Immature natural killer cell (primary cell): ENCODE data around the gene EBF4. TPM values are rescaled to one million over a fixed set of nuclear protein-coding genes. Genes with fewer than 3 reads are reported as not detected.

ENCODE experiments used
- DNase-seq, 3 donors: peaks; one replicate each; pipeline ENCODE4 v3.0.0; 2022; ENCODE audit warnings: mixed read lengths in 1 of 3
- H3K27ac Mint-ChIP-seq, 6 donors: one replicate each; pipeline ENCODE4 v1.8.0; 2020; ENCODE audit warnings: mixed read lengths in 6 of 6, mild to moderate bottlenecking in 5 of 6, inconsistent platforms in 4 of 6, moderate library complexity in 3 of 6
- H3K27me3 Mint-ChIP-seq, 3 donors: one replicate each; pipeline ENCODE4 v1.8.0; 2020 to 2021; ENCODE audit warnings: low read depth in 3 of 3, mild to moderate bottlenecking in 3 of 3, mixed read lengths in 3 of 3, moderate library complexity in 3 of 3, inconsistent platforms in 1 of 3
- H3K36me3 Mint-ChIP-seq, 3 donors: one replicate each; pipeline ENCODE4 v1.8.0; 2020; ENCODE audit warnings: mixed read lengths in 3 of 3, inconsistent platforms in 2 of 3, mild to moderate bottlenecking in 2 of 3
- H3K4me1 Mint-ChIP-seq, 2 donors: one replicate each; pipeline ENCODE4 v1.8.0; 2020; ENCODE audit warnings: inconsistent platforms in 2 of 2, mild to moderate bottlenecking in 2 of 2, mixed read lengths in 2 of 2, moderate library complexity in 1 of 2
- H3K4me3 Mint-ChIP-seq, 5 donors: one replicate each; pipeline ENCODE4 v1.8.0; 2020; ENCODE audit warnings: mild to moderate bottlenecking in 5 of 5, mixed read lengths in 5 of 5, inconsistent platforms in 3 of 5, moderate library complexity in 3 of 5
- H3K9me3 Mint-ChIP-seq, 6 donors: one replicate each; pipeline ENCODE4 v1.8.0; 2020; ENCODE audit warnings: mild to moderate bottlenecking in 6 of 6, mixed read lengths in 6 of 6, inconsistent platforms in 4 of 6, moderate library complexity in 3 of 6
- polyA plus RNA-seq, 3 donors: library from polyadenylated mRNA; unstranded; fragments of 300-500 nt; fragmentation: Illumina TruSeq; gene quantifications; one replicate each; pipeline ENCODE4 v1.2.3, GENCODE V29; 2021

Gene EBF4
- polyA plus RNA-seq, 3 donors from 2014 or later: 1.3 to 1.8 (median 1.7) TPM

- Mint-ChIP-seq H3K4me1 (peaks cover 7 to 8% of the 10 kb centered on the region in 2 donors), H3K27me3 (peaks cover 4 to 7% (median 5%) of the 10 kb centered on the region in 3 donors), H3K36me3 (peaks cover 0 to 5% (median 0%) of the 10 kb centered on the region in 3 donors), H3K4me3 (no peak overlapping the region), H3K9me3 (no peaks in the 10 kb centered on the region), H3K27ac (peak overlapping the region in 1 of 6 donors; percentile 62)
- no peak for DNase-seq
These were observed 6.3 kb downstream of the EBF4 start for GRCh38 chr20:2698912-2699311.

- peaks cover 4 to 7% (median 7%) of the 10 kb centered on the region in 3 donors for H3K27me3 Mint-ChIP-seq
- no peak overlapping the region for H3K4me3 Mint-ChIP-seq
- H3K4me1 Mint-ChIP-seq: peaks cover 1 to 3% of the 10 kb centered on the region in 2 donors
- H3K9me3 Mint-ChIP-seq: no peaks in the 10 kb centered on the region
- no peak for DNase-seq
- H3K27ac Mint-ChIP-seq: no peak overlapping the region
- H3K36me3 Mint-ChIP-seq: peaks cover 0 to 5% (median 0%) of the 10 kb centered on the region in 3 donors
These were observed 7.3 kb downstream of the EBF4 start for GRCh38 chr20:2699775-2700413.

GRCh38 chr20:2700913-2701620 is 8.5 kb downstream of the EBF4 start:
- no peak overlapping the region for H3K27ac Mint-ChIP-seq
- H3K27me3 Mint-ChIP-seq: peaks cover 2 to 6% (median 4%) of the 10 kb centered on the region in 3 donors
- no peak for DNase-seq
- H3K9me3 Mint-ChIP-seq: no peaks in the 10 kb centered on the region
- no peak overlapping the region for H3K4me3 Mint-ChIP-seq
- peaks cover 0 to 5% (median 0%) of the 10 kb centered on the region in 3 donors for H3K36me3 Mint-ChIP-seq
- H3K4me1 Mint-ChIP-seq: no peaks in the 10 kb centered on the region

- H3K36me3 Mint-ChIP-seq: peaks cover 0 to 5% (median 0%) of the 10 kb centered on the region in 3 donors
These were observed 9.1 kb downstream of the EBF4 start for GRCh38 chr20:2701671-2702081.

GRCh38 chr20:2703716-2704475 is 11.3 kb downstream of the EBF4 start:
- DNase-seq: no peak
- peaks cover 0 to 5% (median 3%) of the 10 kb centered on the region in 3 donors for H3K27me3 Mint-ChIP-seq
- no peak overlapping the region for H3K27ac Mint-ChIP-seq
- no peaks in the 10 kb centered on the region for H3K9me3 Mint-ChIP-seq
- H3K4me3 Mint-ChIP-seq: no peak overlapping the region
- H3K36me3 Mint-ChIP-seq: peaks cover 0 to 5% (median 0%) of the 10 kb centered on the region in 3 donors
- no peaks in the 10 kb centered on the region for H3K4me1 Mint-ChIP-seq

More at GRCh38 chr20:2701671-2702081, 9.1 kb downstream of the EBF4 start:
- Mint-ChIP-seq H3K9me3 (no peaks in the 10 kb centered on the region), H3K27me3 (peaks cover 0 to 6% (median 4%) of the 10 kb centered on the region in 3 donors), H3K4me3 (no peak overlapping the region), H3K27ac (peak overlapping the region in 1 of 6 donors; percentile 71), H3K4me1 (no peaks in the 10 kb centered on the region)
- DNase-seq: no peak

- no peak overlapping the region for H3K27ac Mint-ChIP-seq
- H3K36me3 Mint-ChIP-seq: peaks cover 0 to 4% (median 0%) of the 10 kb centered on the region in 3 donors
- no peak overlapping the region for H3K4me3 Mint-ChIP-seq
- H3K9me3 Mint-ChIP-seq: no peaks in the 10 kb centered on the region
- no peak for DNase-seq
- no peaks in the 10 kb centered on the region for H3K4me1 Mint-ChIP-seq
- peaks cover 0 to 5% (median 3%) of the 10 kb centered on the region in 3 donors for H3K27me3 Mint-ChIP-seq
These were observed 13.5 kb downstream of the EBF4 start for GRCh38 chr20:2705931-2706645.

GRCh38 chr20:2706688-2707352 is 14.2 kb downstream of the EBF4 start:
- Mint-ChIP-seq H3K4me1 (no peaks in the 10 kb centered on the region), H3K27ac (peak overlapping the region in 1 of 6 donors; percentile 35), H3K36me3 (peaks cover 0 to 4% (median 0%) of the 10 kb centered on the region in 3 donors), H3K27me3 (peaks cover 0 to 5% (median 3%) of the 10 kb centered on the region in 3 donors), H3K9me3 (no peaks in the 10 kb centered on the region), H3K4me3 (no peak overlapping the region)
- no peak for DNase-seq

- no peak for DNase-seq
- peaks cover 0 to 4% (median 0%) of the 10 kb centered on the region in 3 donors for H3K36me3 Mint-ChIP-seq
- H3K27ac Mint-ChIP-seq: peak overlapping the region in 1 of 6 donors; percentile 35
- no peak overlapping the region for H3K4me3 Mint-ChIP-seq
- no peaks in the 10 kb centered on the region for H3K9me3 Mint-ChIP-seq
- H3K4me1 Mint-ChIP-seq: no peaks in the 10 kb centered on the region
- H3K27me3 Mint-ChIP-seq: peaks cover 0 to 5% (median 3%) of the 10 kb centered on the region in 3 donors
These were observed 14.9 kb downstream of the EBF4 start for GRCh38 chr20:2707353-2708072.

- peaks cover 0 to 5% (median 3%) of the 10 kb centered on the region in 3 donors for H3K27me3 Mint-ChIP-seq
- no peak overlapping the region for H3K27ac Mint-ChIP-seq
- H3K36me3 Mint-ChIP-seq: peaks cover 0 to 4% (median 0%) of the 10 kb centered on the region in 3 donors
- DNase-seq: no peak
- no peaks in the 10 kb centered on the region for H3K9me3 Mint-ChIP-seq
- no peak overlapping the region for H3K4me3 Mint-ChIP-seq
- H3K4me1 Mint-ChIP-seq: no peaks in the 10 kb centered on the region
These were observed 15.5 kb downstream of the EBF4 start for GRCh38 chr20:2708073-2708415.

- H3K4me3 Mint-ChIP-seq: no peak overlapping the region
- no peak for DNase-seq
- H3K36me3 Mint-ChIP-seq: peaks cover 0 to 4% (median 0%) of the 10 kb centered on the region in 3 donors
- H3K4me1 Mint-ChIP-seq: no peaks in the 10 kb centered on the region
- no peak overlapping the region for H3K27ac Mint-ChIP-seq
- H3K9me3 Mint-ChIP-seq: no peaks in the 10 kb centered on the region
- H3K27me3 Mint-ChIP-seq: peaks cover 0 to 5% (median 3%) of the 10 kb centered on the region in 3 donors
These were observed 16.1 kb downstream of the EBF4 start for GRCh38 chr20:2708665-2709064.

- Mint-ChIP-seq H3K9me3 (no peaks in the 10 kb centered on the region), H3K27ac (no peak overlapping the region), H3K27me3 (peaks cover 0 to 7% (median 2%) of the 10 kb centered on the region in 3 donors)
These were observed 16.8 kb downstream of the EBF4 start for GRCh38 chr20:2709205-2709981.

GRCh38 chr20:2713285-2713684 is 20.7 kb downstream of the EBF4 start:
- peaks cover 5 to 9% (median 6%) of the 10 kb centered on the region in 3 donors for H3K36me3 Mint-ChIP-seq
- peak; percentile 37 to 50 (median 48) for DNase-seq
- H3K9me3 Mint-ChIP-seq: no peaks in the 10 kb centered on the region

More at GRCh38 chr20:2709205-2709981, 16.8 kb downstream of the EBF4 start:
- Mint-ChIP-seq H3K4me3 (no peak overlapping the region), H3K36me3 (peaks cover 0 to 4% (median 0%) of the 10 kb centered on the region in 3 donors), H3K4me1 (peaks cover 0 to 3% of the 10 kb centered on the region in 2 donors)
- DNase-seq: no peak

More at GRCh38 chr20:2713285-2713684, 20.7 kb downstream of the EBF4 start:
- Mint-ChIP-seq H3K4me3 (no peak overlapping the region), H3K27ac (no peak overlapping the region), H3K27me3 (peaks cover 0 to 3% (median 1%) of the 10 kb centered on the region in 3 donors), H3K4me1 (peaks cover 6% of the 10 kb centered on the region in 2 donors)
